ENCODE data around the gene MIEF1.
A peak's percentile ranks its signal among the peaks of the same experiment; 100 is the strongest.
"Not testable (repeated sequence)": the region's sequence is repeated elsewhere in the genome, so short reads cannot be mapped to it uniquely, and the experiment has no call there.

Gene MIEF1

GRCh38 chr22:39489094-39490068, 12.7 kb upstream of the MIEF1 start:
- DNase-seq (ENCODE audit: low spot score): no peak

GRCh38 chr22:39490135-39490798, 11.8 kb upstream of the MIEF1 start:
- peak; percentile 95 for DNase-seq (ENCODE audit: low spot score)

- DNase-seq (ENCODE audit: low spot score): no peak
Measured at GRCh38 chr22:39490966-39491680, 11.0 kb upstream of the MIEF1 start.

- no peak for DNase-seq (ENCODE audit: low spot score)
Measured at GRCh38 chr22:39491696-39492095, 10.4 kb upstream of the MIEF1 start.

GRCh38 chr22:39492186-39492585, 9.9 kb upstream of the MIEF1 start:
- DNase-seq (ENCODE audit: low spot score): no peak

- DNase-seq (ENCODE audit: low spot score): no peak
Measured at GRCh38 chr22:39493759-39494158, 8.3 kb upstream of the MIEF1 start.

- DNase-seq (ENCODE audit: low spot score): no peak
Measured at GRCh38 chr22:39494471-39495120, 7.5 kb upstream of the MIEF1 start.

GRCh38 chr22:39496131-39496838, 5.8 kb upstream of the MIEF1 start:
- no peak for DNase-seq (ENCODE audit: low spot score)

GRCh38 chr22:39497429-39497828, 4.7 kb upstream of the MIEF1 start:
- no peak for DNase-seq (ENCODE audit: low spot score)

- DNase-seq (ENCODE audit: low spot score): no peak
Measured at GRCh38 chr22:39498368-39498767, 3.7 kb upstream of the MIEF1 start.

GRCh38 chr22:39498802-39499201, 3.3 kb upstream of the MIEF1 start:
- DNase-seq (ENCODE audit: low spot score): no peak

- no peak for DNase-seq (ENCODE audit: low spot score)
Measured at GRCh38 chr22:39500101-39500500, 2.0 kb upstream of the MIEF1 start.

- DNase-seq (ENCODE audit: low spot score): no peak
Measured at GRCh38 chr22:39501644-39502108, 414 bp upstream of the MIEF1 start.

- DNase-seq (ENCODE audit: low spot score): peak; percentile 21
Measured at GRCh38 chr22:39502789-39503409, 809 bp downstream of the MIEF1 start.

GRCh38 chr22:39503630-39504029, 1.5 kb downstream of the MIEF1 start:
- DNase-seq (ENCODE audit: low spot score): no peak

GRCh38 chr22:39504071-39504470, 2.0 kb downstream of the MIEF1 start:
- DNase-seq (ENCODE audit: low spot score): no peak

- DNase-seq (ENCODE audit: low spot score): not testable (repeated sequence)
Measured at GRCh38 chr22:39507021-39507420, 4.9 kb downstream of the MIEF1 start.

- DNase-seq (ENCODE audit: low spot score): no peak
Measured at GRCh38 chr22:39508393-39508792, 6.3 kb downstream of the MIEF1 start.

- DNase-seq (ENCODE audit: low spot score): no peak
Measured at GRCh38 chr22:39510529-39511149, 8.5 kb downstream of the MIEF1 start.

- no peak for DNase-seq (ENCODE audit: low spot score)
Measured at GRCh38 chr22:39511226-39511625, 9.1 kb downstream of the MIEF1 start.
